ENCODE data around the gene GRM7.

The GRM7 gene

DNA sequence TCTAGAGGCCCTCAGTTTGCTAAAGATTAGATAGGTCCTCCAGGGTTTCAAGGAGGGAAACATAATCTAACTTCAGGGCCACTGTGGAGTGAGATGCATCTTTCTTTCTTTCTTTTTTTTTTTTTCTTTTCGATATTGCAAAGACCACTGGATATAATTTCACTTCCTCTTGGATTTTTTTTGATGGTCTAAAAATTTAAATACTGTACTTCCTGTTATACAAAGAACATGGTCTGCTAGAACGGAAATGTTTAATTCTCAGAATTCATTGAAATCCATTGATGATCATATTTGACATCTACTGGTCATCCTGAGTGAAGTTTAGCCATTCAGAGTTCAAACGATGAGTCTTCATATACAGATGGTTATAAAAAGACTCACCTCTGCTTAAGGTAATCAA lies 832.0 kb downstream of the GRM7 start:
- Histone ChIP-seq H3K36me3 (no peaks in the 10 kb centered on the region), H3K27me3 (no peaks in the 10 kb centered on the region), H3K4me3 (ENCODE audit: low read depth, low read length) (no peak overlapping the region), H3K4me1 (no peaks in the 10 kb centered on the region), H3K9me3 (no peaks in the 10 kb centered on the region)
- TF ChIP-seq, protein P1, sequence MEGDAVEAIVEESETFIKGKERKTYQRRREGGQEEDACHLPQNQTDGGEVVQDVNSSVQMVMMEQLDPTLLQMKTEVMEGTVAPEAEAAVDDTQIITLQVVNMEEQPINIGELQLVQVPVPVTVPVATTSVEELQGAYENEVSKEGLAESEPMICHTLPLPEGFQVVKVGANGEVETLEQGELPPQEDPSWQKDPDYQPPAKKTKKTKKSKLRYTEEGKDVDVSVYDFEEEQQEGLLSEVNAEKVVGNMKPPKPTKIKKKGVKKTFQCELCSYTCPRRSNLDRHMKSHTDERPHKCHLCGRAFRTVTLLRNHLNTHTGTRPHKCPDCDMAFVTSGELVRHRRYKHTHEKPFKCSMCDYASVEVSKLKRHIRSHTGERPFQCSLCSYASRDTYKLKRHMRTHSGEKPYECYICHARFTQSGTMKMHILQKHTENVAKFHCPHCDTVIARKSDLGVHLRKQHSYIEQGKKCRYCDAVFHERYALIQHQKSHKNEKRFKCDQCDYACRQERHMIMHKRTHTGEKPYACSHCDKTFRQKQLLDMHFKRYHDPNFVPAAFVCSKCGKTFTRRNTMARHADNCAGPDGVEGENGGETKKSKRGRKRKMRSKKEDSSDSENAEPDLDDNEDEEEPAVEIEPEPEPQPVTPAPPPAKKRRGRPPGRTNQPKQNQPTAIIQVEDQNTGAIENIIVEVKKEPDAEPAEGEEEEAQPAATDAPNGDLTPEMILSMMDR (IDR thresholded peaks at IDR 0.05; ENCODE audit: low read depth, low read length) = no peak
- no peak for DNase-seq

DNA sequence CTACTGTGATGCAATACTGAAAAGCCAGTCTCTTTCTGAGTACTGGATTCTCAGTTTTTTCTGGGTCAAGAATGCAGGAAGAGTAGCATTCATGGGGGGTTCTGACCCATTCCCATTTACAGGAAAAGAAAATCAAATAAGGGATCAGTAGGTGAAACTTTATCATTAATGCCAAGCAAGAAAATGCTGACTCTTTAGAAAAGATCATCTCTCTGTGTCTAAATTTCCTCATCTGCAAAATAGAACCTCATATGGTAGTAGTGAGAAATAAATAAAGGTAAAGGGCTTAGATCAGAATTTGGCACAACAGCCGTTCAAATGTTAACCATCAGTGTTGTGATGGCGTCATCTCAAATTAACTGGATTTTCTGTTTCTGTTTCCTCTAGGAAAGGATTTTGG lies 833.1 kb downstream of the GRM7 start:
- no peak for DNase-seq
- Histone ChIP-seq H3K27me3 (no peaks in the 10 kb centered on the region), H3K9me3 (no peaks in the 10 kb centered on the region), H3K36me3 (no peaks in the 10 kb centered on the region), H3K4me1 (no peaks in the 10 kb centered on the region), H3K4me3 (ENCODE audit: low read depth, low read length) (no peak overlapping the region)
- TF ChIP-seq, protein P1 (IDR thresholded peaks at IDR 0.05; ENCODE audit: low read depth, low read length) = no peak

- H3K27me3 ChIP-seq = no peaks in the 10 kb centered on the region
- no peak for DNase-seq
These were observed 834.1 kb downstream of the GRM7 start for GRCh38 chr3:7695049-7695448.

DNA sequence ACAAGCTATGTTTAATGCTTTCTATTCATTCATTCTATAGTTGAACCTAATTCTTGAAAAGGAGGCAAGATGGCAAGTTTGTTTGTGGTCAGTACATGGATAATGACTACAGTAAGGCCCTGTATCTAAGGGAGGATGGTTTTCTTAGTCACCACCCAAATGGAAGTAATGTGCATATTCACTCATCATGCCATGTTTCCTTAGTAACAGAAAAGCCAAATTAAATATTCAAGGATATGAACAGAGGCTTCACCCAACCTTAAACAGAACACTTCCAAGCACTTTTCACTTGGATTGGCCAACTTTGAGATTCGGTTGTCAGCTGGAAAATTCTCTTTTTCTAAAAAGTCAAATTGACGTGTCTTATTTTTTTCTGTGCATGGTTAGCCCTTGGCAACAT lies 835.4 kb downstream of the GRM7 start:
- H3K4me1 ChIP-seq = no peaks in the 10 kb centered on the region
- H3K36me3 ChIP-seq = no peaks in the 10 kb centered on the region

More at GRCh38 chr3:7695049-7695448, 834.1 kb downstream of the GRM7 start:
- no peaks in the 10 kb centered on the region for H3K36me3 ChIP-seq
- TF ChIP-seq, protein P1 (IDR thresholded peaks at IDR 0.05; ENCODE audit: low read depth, low read length) = no peak
- no peak overlapping the region for H3K4me3 ChIP-seq (ENCODE audit: low read depth, low read length)
- H3K4me1 ChIP-seq = no peaks in the 10 kb centered on the region
- H3K9me3 ChIP-seq = no peaks in the 10 kb centered on the region

GRCh38 chr3:7697548-7697947 lies 836.6 kb downstream of the GRM7 start:
- DNase-seq = no peak
- no peaks in the 10 kb centered on the region for H3K27me3 ChIP-seq
- H3K4me3 ChIP-seq (ENCODE audit: low read depth, low read length) = no peak overlapping the region
- H3K9me3 ChIP-seq = no peaks in the 10 kb centered on the region
- TF ChIP-seq, protein P1 (IDR thresholded peaks at IDR 0.05; ENCODE audit: low read depth, low read length) = no peak
- H3K36me3 ChIP-seq = no peaks in the 10 kb centered on the region
- H3K4me1 ChIP-seq = no peaks in the 10 kb centered on the region

More for the DNA sequence above, 835.4 kb downstream of the GRM7 start:
- H3K4me3 ChIP-seq (ENCODE audit: low read depth, low read length) = no peak overlapping the region
- H3K9me3 ChIP-seq = no peaks in the 10 kb centered on the region
- no peak for DNase-seq
- TF ChIP-seq, protein P1 (IDR thresholded peaks at IDR 0.05; ENCODE audit: low read depth, low read length) = no peak
- H3K27me3 ChIP-seq = no peaks in the 10 kb centered on the region

- H3K27me3 ChIP-seq = no peaks in the 10 kb centered on the region
- TF ChIP-seq, protein P1 (IDR thresholded peaks at IDR 0.05; ENCODE audit: low read depth, low read length) = no peak
- no peaks in the 10 kb centered on the region for H3K9me3 ChIP-seq
- no peaks in the 10 kb centered on the region for H3K4me1 ChIP-seq
- no peak overlapping the region for H3K4me3 ChIP-seq (ENCODE audit: low read depth, low read length)
- DNase-seq = no peak
- H3K36me3 ChIP-seq = no peaks in the 10 kb centered on the region
These were observed 839.6 kb downstream of the GRM7 start for GRCh38 chr3:7700539-7700938.
